SK-N-SH (cell line): ENCODE measurements around the gene MRPL18. TPM values are rescaled to one million over a fixed set of nuclear protein-coding genes. Genes with fewer than 3 reads are reported as not detected.

Source experiments
- CTCF ChIA-PET: fragments of 300-600, 350-600 bp; formaldehyde crosslinking; extraction: SDS; loops from one replicate; lab custom pipeline; 2021; lab: Yijun Ruan, JAX
- POLR2A ChIA-PET: fragments of 350-600 bp; sonication (Branson Sonifier 250); formaldehyde crosslinking; extraction: SDS; loops from one replicate; lab custom pipeline; 2020; ENCODE audit warnings: antibody characterized with exemption, inconsistent platforms; lab: Yijun Ruan, JAX
- DNase-seq: peaks from one replicate; pipeline ENCODE4 v3.0.0; 2012
- H2AFZ ChIP-seq: fragments of 200-600 bp; sonication (generic); 2 replicates; pipeline ENCODE4 v1.8.1; 2016; ENCODE audit warnings: antibody characterized with exemption, mild to moderate bottlenecking, low read depth
- H3F3A ChIP-seq: fragments of 200-600 bp; sonication (generic); replicated peaks from 2 replicates; pipeline ENCODE3; 2016; ENCODE audit warnings: antibody characterized with exemption, mild to moderate bottlenecking; ENCODE audit not compliant: insufficient read depth
- H3K27ac ChIP-seq, 2 experiments: fragments of 200-500 bp in 1 of 2; fragments of 200-600 bp in 1 of 2; sonication (Bioruptor generic) in 1 of 2; sonication (generic), shearing (Covaris generic) in 1 of 2; 2 replicates each; pipeline versions ENCODE4 v1.5.1 to v1.6.1; 2014 to 2016; ENCODE audit warnings: low read depth in 2 of 2, inconsistent platforms in 1 of 2, low read length in 1 of 2, mild to moderate bottlenecking in 1 of 2, mixed read lengths in 1 of 2
- H3K27me3 ChIP-seq: fragments of 200-600 bp; sonication (generic), shearing (Covaris generic); 2 replicates; pipeline ENCODE4 v1.6.1; 2016; ENCODE audit warnings: mixed run types; ENCODE audit not compliant: insufficient read depth
- H3K36me3 ChIP-seq, 2 experiments: fragments of 200-500 bp in 1 of 2; fragments of 200-600 bp in 1 of 2; sonication (Bioruptor generic) in 1 of 2; sonication (generic) in 1 of 2; replicated peaks in 1 of 2; 2 replicates each; pipeline versions ENCODE3 to v1.5.1; 2014 to 2016; ENCODE audit warnings: low read length in 1 of 2, mild to moderate bottlenecking in 1 of 2; ENCODE audit not compliant: insufficient read depth in 2 of 2, control insufficient read depth in 1 of 2
- H3K4me1 ChIP-seq, 2 experiments: fragments of 200-500 bp in 1 of 2; fragments of 200-600 bp in 1 of 2; sonication (Bioruptor generic) in 1 of 2; sonication (generic), shearing (Covaris generic) in 1 of 2; 2 replicates each; pipeline versions ENCODE4 v1.5.1 to v1.6.1; 2014 to 2016; ENCODE audit warnings: low read depth in 1 of 2, low read length in 1 of 2, mixed run types in 1 of 2; ENCODE audit not compliant: insufficient read depth in 2 of 2, control insufficient read depth in 1 of 2
- H3K4me2 ChIP-seq: fragments of 200-600 bp; sonication (generic), shearing (Covaris generic); 2 replicates; pipeline ENCODE4 v1.6.1; 2017; ENCODE audit warnings: mixed run types
- H3K4me3 ChIP-seq, 2 experiments: fragments of 200-500 bp in 1 of 2; fragments of 200-600 bp in 1 of 2; sonication (Bioruptor generic) in 1 of 2; sonication (generic), shearing (Covaris generic) in 1 of 2; 2 replicates each; pipeline versions ENCODE4 v1.5.1 to v1.8.1; 2014 to 2016; ENCODE audit warnings: low read depth in 2 of 2, inconsistent platforms in 1 of 2, low read length in 1 of 2, mild to moderate bottlenecking in 1 of 2, mixed read lengths in 1 of 2, moderate library complexity in 1 of 2
- H3K79me2 ChIP-seq: fragments of 200-600 bp; sonication (generic); 2 replicates; pipeline ENCODE4 v1.8.1; 2017; ENCODE audit warnings: mild to moderate bottlenecking; ENCODE audit not compliant: insufficient read depth
- H3K9ac ChIP-seq: fragments of 200-600 bp; sonication (generic); 2 replicates; pipeline ENCODE4 v1.6.1; 2017; ENCODE audit warnings: mixed run types
- H3K9me2 ChIP-seq: fragments of 200-600 bp; sonication (generic); 2 replicates; pipeline ENCODE4 v1.6.1; 2017; ENCODE audit warnings: mixed run types
- H3K9me3 ChIP-seq: fragments of 200-600 bp; sonication (generic); 2 replicates; pipeline ENCODE4 v1.6.1; 2017; ENCODE audit warnings: mixed run types, mild to moderate bottlenecking, moderate library complexity
- H4K20me1 ChIP-seq: fragments of 200-600 bp; sonication (generic); 2 replicates; pipeline ENCODE4 v1.6.1; 2017; ENCODE audit warnings: mild to moderate bottlenecking, mixed run types; ENCODE audit not compliant: insufficient read depth
- FOSL2 ChIP-seq: IDR thresholded peaks from 2 replicates; pipeline ENCODE4 v1.4.0; 2012; ENCODE audit warnings: low read depth, mild to moderate bottlenecking, moderate library complexity, borderline replicate concordance
- GABPA ChIP-seq: IDR thresholded peaks from 2 replicates; pipeline ENCODE4 v1.4.0; 2012; ENCODE audit warnings: low read depth, mild to moderate bottlenecking
- GATA2 ChIP-seq: sonication (generic); formaldehyde crosslinking; IDR thresholded peaks from 2 replicates; pipeline ENCODE4 v1.5.0; 2020; ENCODE audit warnings: mild to moderate bottlenecking, missing genetic modification reagents
- JUND ChIP-seq: IDR thresholded peaks from 2 replicates; pipeline ENCODE4 v1.4.0; 2012
- MAX ChIP-seq: IDR thresholded peaks from 2 replicates; pipeline ENCODE4 v1.4.0; 2012; ENCODE audit warnings: low read depth
- NRF1 ChIP-seq: IDR thresholded peaks from 2 replicates; pipeline ENCODE4 v1.6.1; 2012; ENCODE audit warnings: low read depth, mild to moderate bottlenecking, low read length
- POLR2AphosphoS5 ChIP-seq: IDR thresholded peaks from 2 replicates; pipeline ENCODE4 v1.6.1; 2012; ENCODE audit warnings: low read depth, low read length
- RFX5 ChIP-seq: IDR thresholded peaks from 2 replicates; pipeline ENCODE4 v1.6.1; 2012; ENCODE audit warnings: mild to moderate bottlenecking, improper control_type of control experiment, low read length
- RXRA ChIP-seq: IDR thresholded peaks from 2 replicates; pipeline ENCODE4 v1.4.0; 2012; ENCODE audit warnings: low read depth, mild to moderate bottlenecking, borderline replicate concordance
- SMC3 ChIP-seq: IDR thresholded peaks from 2 replicates; pipeline ENCODE4 v1.6.1; 2012; ENCODE audit warnings: low read depth, low read length, improper control_type of control experiment
- TCF12 ChIP-seq: IDR thresholded peaks from 2 replicates; pipeline ENCODE4 v1.4.0; 2012
- USF1 ChIP-seq: IDR thresholded peaks from 2 replicates; pipeline ENCODE4 v1.4.0; 2012; ENCODE audit warnings: low read depth, borderline replicate concordance
- WGBS: methylation state at CpG from one replicate; pipeline ENCODE4 v1.1.6; 2017; ENCODE audit warnings: low lambda C conversion rate; 5-methylcytosine and 5-hydroxymethylcytosine counted together
- polyA plus RNA-seq, 3 experiments: library from polyadenylated mRNA; depleted of rRNA; stranded (reverse); fragments of >200 nt; gene quantifications; 2 replicates each; pipeline ENCODE4 v1.2.3, GENCODE V29; 2012
- TF ChIP-seq, protein P1 (sequence below): IDR thresholded peaks from 2 replicates; pipeline ENCODE4 v1.6.1; 2012; ENCODE audit warnings: mild to moderate bottlenecking, low read depth, low read length, moderate library complexity
- TF ChIP-seq, protein P2 (sequence below): IDR thresholded peaks from 2 replicates; pipeline ENCODE4; 2012
- TF ChIP-seq, protein P3 (sequence below): fragments of 150-350 bp; IDR thresholded peaks from 2 replicates; pipeline ENCODE4 v1.6.1; 2016; ENCODE audit warnings: mild to moderate bottlenecking, low read depth, low read length

Gene MRPL18
- polyA plus RNA-seq, 1 of the 3 experiments (the other 2 are of a cell fraction) = 84.4 TPM

DNA sequence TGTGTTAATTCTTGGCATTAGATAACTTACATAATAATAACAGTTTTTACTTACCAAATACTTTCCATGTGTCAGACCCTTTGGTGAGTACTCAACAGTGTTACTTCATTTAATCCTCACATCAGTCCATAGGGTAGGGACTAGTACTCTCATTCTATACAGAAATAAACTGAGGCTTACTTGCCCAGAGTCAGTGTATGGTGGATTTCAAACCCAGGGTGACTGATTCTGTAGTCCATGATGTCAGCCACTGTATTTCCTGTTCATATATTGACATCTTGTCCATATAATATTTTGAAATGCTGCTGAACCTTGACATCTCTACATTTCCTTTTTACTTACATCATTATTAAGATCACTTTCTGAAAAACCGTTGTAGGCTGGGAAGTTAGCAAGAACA is 7.3 kb downstream of the MRPL18 start:
- no peak overlapping the region for H3K27ac ChIP-seq
- no peak overlapping the region for H2AFZ ChIP-seq
- H3K4me1 ChIP-seq = no peaks in the 10 kb centered on the region
- no peaks in the 10 kb centered on the region for H3K9me3 ChIP-seq
- H3K27me3 ChIP-seq = no peaks in the 10 kb centered on the region
- 7% methylated on average over 1 of the region's 1 CpG for WGBS
- peaks cover 34% of the 10 kb centered on the region for H3K79me2 ChIP-seq
- no peaks in the 10 kb centered on the region for H4K20me1 ChIP-seq
- ChIA-PET POLR2A (no interaction called here), CTCF (no interaction called here)
- H3K9ac ChIP-seq = no peak overlapping the region
- H3K4me2 ChIP-seq = no peak overlapping the region
- TF ChIP-seq, protein P1, sequence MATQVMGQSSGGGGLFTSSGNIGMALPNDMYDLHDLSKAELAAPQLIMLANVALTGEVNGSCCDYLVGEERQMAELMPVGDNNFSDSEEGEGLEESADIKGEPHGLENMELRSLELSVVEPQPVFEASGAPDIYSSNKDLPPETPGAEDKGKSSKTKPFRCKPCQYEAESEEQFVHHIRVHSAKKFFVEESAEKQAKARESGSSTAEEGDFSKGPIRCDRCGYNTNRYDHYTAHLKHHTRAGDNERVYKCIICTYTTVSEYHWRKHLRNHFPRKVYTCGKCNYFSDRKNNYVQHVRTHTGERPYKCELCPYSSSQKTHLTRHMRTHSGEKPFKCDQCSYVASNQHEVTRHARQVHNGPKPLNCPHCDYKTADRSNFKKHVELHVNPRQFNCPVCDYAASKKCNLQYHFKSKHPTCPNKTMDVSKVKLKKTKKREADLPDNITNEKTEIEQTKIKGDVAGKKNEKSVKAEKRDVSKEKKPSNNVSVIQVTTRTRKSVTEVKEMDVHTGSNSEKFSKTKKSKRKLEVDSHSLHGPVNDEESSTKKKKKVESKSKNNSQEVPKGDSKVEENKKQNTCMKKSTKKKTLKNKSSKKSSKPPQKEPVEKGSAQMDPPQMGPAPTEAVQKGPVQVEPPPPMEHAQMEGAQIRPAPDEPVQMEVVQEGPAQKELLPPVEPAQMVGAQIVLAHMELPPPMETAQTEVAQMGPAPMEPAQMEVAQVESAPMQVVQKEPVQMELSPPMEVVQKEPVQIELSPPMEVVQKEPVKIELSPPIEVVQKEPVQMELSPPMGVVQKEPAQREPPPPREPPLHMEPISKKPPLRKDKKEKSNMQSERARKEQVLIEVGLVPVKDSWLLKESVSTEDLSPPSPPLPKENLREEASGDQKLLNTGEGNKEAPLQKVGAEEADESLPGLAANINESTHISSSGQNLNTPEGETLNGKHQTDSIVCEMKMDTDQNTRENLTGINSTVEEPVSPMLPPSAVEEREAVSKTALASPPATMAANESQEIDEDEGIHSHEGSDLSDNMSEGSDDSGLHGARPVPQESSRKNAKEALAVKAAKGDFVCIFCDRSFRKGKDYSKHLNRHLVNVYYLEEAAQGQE = no peak
- no peak for TF ChIP-seq RFX5
- DNase-seq = no peak
- H3K36me3 ChIP-seq = peaks cover 36 to 44% of the 10 kb centered on the region in 2 experiments
- H3F3A ChIP-seq = peaks cover 8% of the 10 kb centered on the region
- H3K4me3 ChIP-seq = no peak overlapping the region
- H3K9me2 ChIP-seq = no peaks in the 10 kb centered on the region

DNA sequence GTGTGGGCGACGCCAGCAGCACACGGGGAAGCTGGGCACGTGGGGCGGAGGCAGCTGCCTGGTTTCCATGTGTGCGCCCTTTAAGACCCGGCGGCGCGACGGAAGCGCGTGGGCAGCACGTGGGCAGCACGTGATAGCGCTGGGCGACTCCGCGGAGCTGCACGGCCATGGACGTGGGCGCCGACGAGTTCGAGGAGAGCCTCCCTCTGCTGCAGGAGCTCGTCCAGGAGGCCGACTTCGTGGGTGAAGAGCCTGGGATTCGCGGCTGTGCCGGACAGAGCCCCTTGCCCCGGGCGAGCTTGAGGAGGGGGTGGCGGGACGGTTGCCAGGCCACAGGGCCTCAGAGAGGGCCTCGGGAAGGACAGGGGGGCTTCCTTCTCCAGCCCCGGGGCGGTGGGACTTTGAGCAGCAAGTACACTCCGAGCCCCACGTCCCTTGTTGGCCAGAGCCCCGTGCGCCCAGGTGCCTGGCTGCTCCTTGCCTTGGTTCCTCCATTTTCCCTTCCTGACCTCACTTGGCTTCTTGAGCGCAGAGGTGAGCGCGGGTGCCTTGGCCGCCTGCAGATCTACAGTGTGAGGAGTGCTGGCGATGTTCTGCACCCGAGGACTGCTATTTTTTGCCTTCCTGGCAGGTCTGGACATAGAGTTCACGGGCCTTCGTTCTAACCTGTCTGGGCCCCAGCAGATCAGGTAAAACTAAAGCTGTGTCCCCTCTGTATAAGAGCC is 10.0 kb downstream of the MRPL18 start, which contains the start of gene PNLDC1:
PNLDC1 (plus strand) TSS at position 136 of the 725 bp plus-strand sequence; CDS start at position 168, 32 bp downstream.
- Histone ChIP-seq H3F3A (peaks cover 8% of the 10 kb centered on the region), H3K36me3 (peaks cover 24 to 25% of the 10 kb centered on the region in 2 experiments), H2AFZ (no peak within 1 kb of the TSS), H3K27ac (no peak within 1 kb of the TSS), H3K9ac (no peak within 1 kb of the TSS), H4K20me1 (no peaks in the 10 kb centered on the region), H3K9me3 (no peaks in the 10 kb centered on the region), H3K9me2 (no peaks in the 10 kb centered on the region), H3K4me1 (no peaks in the 10 kb centered on the region), H3K27me3 (no peaks in the 10 kb centered on the region), H3K4me3 (no peak within 1 kb of the TSS), H3K79me2 (peaks cover 14% of the 10 kb centered on the region; the same call in 1 of the 2 replicates), H3K4me2 (no peak within 1 kb of the TSS)
- ChIA-PET CTCF (no interaction called here), POLR2A (no interaction called here)
- DNase-seq = no peak
- WGBS = 96% methylated on average over 33 of the region's 50 CpGs
- TF ChIP-seq RXRA (no peak), POLR2AphosphoS5 (no peak), NRF1 (no peak), RFX5 (no peak), MAX (no peak), GATA2 (CRISPR knock-in tag) (no peak), JUND (no peak), SMC3 (no peak), USF1 (no peak), GABPA (no peak), FOSL2 (no peak), TCF12 (no peak)
- TF ChIP-seq, protein P2, sequence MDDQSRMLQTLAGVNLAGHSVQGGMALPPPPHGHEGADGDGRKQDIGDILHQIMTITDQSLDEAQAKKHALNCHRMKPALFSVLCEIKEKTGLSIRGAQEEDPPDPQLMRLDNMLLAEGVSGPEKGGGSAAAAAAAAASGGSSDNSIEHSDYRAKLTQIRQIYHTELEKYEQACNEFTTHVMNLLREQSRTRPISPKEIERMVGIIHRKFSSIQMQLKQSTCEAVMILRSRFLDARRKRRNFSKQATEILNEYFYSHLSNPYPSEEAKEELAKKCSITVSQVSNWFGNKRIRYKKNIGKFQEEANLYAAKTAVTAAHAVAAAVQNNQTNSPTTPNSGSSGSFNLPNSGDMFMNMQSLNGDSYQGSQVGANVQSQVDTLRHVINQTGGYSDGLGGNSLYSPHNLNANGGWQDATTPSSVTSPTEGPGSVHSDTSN = no peak
- TF ChIP-seq, protein P3, sequence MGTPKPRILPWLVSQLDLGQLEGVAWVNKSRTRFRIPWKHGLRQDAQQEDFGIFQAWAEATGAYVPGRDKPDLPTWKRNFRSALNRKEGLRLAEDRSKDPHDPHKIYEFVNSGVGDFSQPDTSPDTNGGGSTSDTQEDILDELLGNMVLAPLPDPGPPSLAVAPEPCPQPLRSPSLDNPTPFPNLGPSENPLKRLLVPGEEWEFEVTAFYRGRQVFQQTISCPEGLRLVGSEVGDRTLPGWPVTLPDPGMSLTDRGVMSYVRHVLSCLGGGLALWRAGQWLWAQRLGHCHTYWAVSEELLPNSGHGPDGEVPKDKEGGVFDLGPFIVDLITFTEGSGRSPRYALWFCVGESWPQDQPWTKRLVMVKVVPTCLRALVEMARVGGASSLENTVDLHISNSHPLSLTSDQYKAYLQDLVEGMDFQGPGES = no peak
- TF ChIP-seq, protein P1 = no peak
